Fibroblast of the aortic adventitia (primary cell): ENCODE measurements around the gene NPM1. TPM values are rescaled to one million over a fixed set of nuclear protein-coding genes. Genes with fewer than 3 reads are reported as not detected.
"Not testable (repeated sequence)": the region's sequence is repeated elsewhere in the genome, so short reads cannot be mapped to it uniquely, and the experiment has no call there.

Experiments used
- DNase-seq: peaks from one replicate; pipeline ENCODE4 v3.0.0-alpha.2; 2010; ENCODE audit warnings: low read depth
- H3K4me3 ChIP-seq: 2 replicates; pipeline ENCODE4 v1.5.1; 2011; ENCODE audit warnings: low read depth, mild to moderate bottlenecking, control low read depth, low read length, moderate library complexity
- total RNA-seq: library from RNA; depleted of rRNA; stranded (reverse); fragments of >200 nt; gene quantifications from 2 replicates; pipeline ENCODE4 v1.2.3, GENCODE V29; 2012; ENCODE audit warnings: low replicate concordance
- TF ChIP-seq, protein P1 (sequence below): IDR thresholded peaks from 2 replicates; pipeline ENCODE4 v1.5.1; 2011; ENCODE audit warnings: mild to moderate bottlenecking, low read length, control low read depth, inconsistent platforms; ENCODE audit not compliant: insufficient read depth

NPM1 gene
- total RNA-seq, 1 donor = 1,373 TPM

DNA sequence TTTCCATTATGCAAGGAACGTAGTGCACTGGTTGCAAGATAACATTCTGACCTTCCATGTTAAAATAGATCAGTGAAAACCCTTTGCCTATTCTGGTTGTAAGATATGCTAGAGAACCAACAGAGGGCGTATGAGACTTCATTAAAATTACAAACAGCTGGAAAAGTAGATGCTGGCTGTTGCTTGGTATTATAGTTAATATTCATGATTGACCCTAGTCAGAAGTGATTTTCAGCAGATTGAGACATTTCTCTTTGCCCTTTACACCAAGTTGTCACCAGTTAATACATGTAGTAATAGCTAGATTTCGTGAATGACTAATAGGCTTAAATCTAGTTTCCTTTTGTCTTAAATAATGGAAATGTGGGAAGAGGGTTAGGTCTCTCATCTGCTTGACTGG lies 18.0 kb downstream of the NPM1 start:
- TF ChIP-seq, protein P1, sequence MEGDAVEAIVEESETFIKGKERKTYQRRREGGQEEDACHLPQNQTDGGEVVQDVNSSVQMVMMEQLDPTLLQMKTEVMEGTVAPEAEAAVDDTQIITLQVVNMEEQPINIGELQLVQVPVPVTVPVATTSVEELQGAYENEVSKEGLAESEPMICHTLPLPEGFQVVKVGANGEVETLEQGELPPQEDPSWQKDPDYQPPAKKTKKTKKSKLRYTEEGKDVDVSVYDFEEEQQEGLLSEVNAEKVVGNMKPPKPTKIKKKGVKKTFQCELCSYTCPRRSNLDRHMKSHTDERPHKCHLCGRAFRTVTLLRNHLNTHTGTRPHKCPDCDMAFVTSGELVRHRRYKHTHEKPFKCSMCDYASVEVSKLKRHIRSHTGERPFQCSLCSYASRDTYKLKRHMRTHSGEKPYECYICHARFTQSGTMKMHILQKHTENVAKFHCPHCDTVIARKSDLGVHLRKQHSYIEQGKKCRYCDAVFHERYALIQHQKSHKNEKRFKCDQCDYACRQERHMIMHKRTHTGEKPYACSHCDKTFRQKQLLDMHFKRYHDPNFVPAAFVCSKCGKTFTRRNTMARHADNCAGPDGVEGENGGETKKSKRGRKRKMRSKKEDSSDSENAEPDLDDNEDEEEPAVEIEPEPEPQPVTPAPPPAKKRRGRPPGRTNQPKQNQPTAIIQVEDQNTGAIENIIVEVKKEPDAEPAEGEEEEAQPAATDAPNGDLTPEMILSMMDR = peak; percentile 61
- no peak overlapping the region for H3K4me3 ChIP-seq
- peak; percentile 53 for DNase-seq

DNA sequence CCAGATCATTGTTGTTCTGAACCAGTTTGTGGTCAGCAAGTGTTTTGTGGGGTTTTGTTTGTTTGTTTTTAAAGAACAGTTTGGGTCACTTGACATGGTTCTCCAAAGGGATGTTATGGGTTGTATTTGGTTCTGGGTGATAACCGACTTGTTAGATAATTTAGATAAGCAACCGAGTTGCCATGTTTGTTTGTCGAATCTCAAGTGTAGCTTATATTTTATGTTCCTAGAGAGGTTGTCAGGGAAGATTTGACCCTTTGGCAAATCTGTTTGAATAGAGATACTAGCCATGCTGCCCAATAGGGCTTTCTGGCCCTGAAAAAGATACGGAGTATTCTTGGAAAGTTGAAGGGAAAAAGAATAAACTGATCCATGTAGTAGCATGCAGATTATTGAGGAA lies 19.6 kb downstream of the NPM1 start:
- TF ChIP-seq, protein P1 = no peak
- no peak for DNase-seq
- no peak overlapping the region for H3K4me3 ChIP-seq

DNA sequence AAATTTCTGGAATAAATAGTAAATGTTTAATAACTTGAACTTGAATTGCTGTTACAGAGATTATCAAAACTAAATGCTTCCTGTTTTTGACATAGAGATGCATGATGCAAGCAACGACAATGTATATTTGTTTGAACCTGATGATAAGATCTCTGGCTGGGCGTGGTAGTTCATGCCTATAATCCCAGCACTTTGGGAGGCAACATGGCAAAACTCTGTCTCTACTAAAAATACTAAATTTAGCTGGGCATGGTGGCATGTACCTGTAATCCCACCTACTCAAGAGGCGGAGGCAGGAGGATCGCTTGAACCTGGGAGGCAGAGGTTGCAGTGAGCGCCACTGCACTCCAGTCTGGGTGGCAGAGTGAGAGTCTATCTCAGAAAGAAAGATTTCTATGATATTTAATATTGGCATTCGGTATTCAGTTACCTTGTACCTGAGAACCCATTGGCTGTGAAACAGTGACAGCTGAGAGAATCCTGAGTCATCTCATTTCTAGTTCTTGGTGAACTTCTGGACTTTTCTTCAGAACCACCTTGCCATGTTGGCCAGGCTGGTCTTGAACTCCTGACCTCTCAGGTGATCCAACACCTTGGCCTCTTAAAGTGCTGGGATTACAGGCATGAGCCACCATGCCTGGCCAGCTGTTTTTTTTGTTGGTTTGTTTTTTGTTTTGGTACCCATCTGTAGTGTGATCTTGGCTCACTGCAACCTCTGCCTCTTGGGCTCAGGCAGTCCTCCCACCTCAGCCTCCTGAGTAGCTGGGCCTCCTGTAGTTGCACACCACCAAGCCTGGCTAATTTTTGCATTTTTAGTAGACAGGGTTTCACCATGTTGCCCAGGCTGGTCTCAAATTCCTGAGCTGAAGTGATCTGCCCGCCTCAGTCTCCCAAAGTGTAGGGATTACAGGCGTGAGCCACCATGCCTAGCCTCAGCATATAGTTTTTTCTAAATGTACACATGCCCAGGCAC lies 21.8 kb downstream of the NPM1 start:
- H3K4me3 ChIP-seq = no peak overlapping the region
- TF ChIP-seq, protein P1 = no peak
- no peak for DNase-seq

DNA sequence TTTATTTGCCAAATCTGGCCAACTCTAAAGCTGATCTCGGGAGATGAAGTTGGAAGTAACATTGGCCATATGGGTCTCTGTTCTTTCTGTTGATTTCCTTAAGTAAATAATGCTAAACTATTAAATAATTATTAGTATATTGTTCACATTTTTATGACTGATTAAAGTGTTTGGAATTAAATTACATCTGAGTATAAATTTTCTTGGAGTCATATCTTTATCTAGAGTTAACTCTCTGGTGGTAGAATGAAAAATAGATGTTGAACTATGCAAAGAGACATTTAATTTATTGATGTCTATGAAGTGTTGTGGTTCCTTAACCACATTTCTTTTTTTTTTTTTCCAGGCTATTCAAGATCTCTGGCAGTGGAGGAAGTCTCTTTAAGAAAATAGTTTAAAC lies 22.5 kb downstream of the NPM1 start:
- no peak for DNase-seq
- TF ChIP-seq, protein P1 = no peak

DNA sequence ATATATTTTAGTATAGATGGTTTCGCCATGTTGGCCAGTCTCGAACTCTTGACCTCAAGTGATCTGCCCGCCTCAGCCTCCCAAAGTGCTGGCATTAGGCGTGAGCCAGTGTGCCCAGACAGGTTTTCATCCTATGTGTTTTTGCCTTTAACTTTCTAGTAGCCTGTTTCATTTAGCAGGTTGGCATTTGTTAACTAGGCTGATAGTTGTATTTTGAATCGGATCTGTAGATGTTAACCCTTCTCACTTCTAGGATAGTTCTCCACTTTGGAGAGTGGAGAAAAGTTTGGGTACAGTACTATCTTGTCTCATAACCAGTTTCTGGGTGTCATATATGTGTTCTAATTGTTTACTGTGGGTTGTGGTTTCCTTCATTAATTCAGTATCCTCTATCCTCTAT lies 24.5 kb downstream of the NPM1 start:
- TF ChIP-seq, protein P1 = no peak
- no peak overlapping the region for H3K4me3 ChIP-seq
- no peak for DNase-seq

More for the DNA sequence above, 22.5 kb downstream of the NPM1 start:
- H3K4me3 ChIP-seq = no peak overlapping the region

DNA sequence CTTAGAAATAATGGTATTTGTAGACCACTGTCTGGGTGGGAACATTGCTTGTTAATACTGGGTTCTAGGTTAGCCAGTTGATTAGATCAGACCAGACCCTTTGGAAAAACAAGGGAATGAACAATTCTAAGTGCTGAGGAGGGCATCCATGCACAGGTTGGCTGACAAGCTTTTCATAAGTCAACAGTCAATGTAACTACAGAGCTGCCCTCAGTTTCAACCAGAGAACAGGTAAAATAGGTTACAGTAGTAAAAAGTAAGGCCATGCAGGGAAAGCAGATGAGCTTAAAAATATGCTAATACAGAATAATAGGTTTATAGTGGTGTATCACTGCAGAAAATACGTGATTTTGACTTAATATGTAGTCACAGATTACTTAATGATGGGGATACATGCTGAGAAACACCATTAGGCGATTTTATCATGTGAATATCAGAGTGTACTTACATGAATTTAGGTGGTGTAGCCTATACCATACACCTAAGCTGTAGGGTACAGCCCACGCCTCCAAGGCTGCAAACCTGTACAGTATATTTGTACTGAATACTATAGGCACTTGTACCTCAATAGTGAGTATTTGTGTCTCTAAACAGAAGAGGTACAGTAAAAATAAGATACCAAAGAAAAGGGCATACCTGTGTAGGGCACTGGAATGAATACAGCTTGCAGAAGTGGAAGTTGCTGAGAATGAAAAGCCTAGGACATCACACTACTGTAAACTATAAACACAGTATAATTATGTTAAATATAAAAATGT lies 25.7 kb downstream of the NPM1 start:
- no peak overlapping the region for H3K4me3 ChIP-seq
- TF ChIP-seq, protein P1 = no peak
- DNase-seq = no peak

DNA sequence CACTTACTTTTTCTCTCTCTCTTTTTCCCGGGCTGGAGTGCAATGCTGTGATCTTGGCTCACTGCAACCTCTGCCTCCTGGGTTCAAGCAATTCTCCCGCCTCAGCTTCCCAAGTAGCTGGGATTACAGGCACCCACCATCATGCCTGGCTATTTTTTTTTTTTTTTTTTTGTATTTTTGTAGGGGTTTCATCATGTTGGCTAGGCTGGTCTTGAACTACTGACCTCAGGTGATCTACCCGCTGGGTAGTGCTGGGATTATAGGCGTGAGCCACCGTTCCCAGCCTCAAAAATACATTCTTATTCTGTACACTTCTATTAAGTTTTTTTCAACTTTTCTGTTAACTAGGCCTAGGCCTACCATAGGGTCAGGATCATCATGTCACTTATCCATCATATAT lies 26.3 kb downstream of the NPM1 start:
- not testable (repeated sequence) for DNase-seq, H3K4me3 ChIP-seq
